ENCODE measurements around the gene CCDC148.

CCDC148 gene

DNA sequence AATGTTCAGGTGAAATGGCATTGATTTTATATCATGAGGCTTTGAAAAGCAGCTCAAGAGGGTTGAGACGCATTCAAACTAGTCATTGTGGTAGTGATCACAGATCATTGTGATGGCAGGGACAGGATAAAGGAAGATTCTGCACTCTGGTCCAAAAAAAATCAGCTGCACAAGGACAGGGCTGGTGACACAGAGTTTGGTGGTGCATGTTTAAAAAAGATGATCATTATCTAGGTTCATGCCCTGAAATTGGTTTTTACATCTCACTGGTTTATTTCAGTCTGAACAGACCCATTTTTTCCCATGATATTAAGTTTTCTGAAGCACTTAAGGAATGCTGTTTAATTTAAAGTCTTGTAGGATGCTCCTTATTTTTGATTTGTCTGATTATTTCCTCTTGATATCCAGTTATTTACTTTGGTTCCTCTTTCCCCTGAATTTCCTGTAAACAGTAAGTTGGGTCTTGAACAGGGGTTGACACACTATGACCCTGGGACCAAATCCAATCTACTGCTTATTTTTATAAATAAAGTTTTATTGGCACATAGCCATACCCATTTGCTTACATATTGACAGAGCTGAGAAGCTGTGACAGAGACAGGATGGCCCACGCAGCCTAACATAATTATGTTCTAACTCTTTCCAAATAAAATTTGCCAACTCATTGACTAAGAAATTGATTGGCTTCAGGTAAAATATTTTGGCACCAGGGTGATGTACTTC lies 256.5 kb downstream of the CCDC148 start:
- H3F3A ChIP-seq (ENCODE audit: control insufficient read depth, insufficient read depth): no peaks in the 10 kb centered on the region
- TF ChIP-seq EZH2phosphoT487 (IDR thresholded peaks at IDR 0.05; ENCODE audit: borderline replicate concordance, low read length): no peak
- TF ChIP-seq, protein P1, sequence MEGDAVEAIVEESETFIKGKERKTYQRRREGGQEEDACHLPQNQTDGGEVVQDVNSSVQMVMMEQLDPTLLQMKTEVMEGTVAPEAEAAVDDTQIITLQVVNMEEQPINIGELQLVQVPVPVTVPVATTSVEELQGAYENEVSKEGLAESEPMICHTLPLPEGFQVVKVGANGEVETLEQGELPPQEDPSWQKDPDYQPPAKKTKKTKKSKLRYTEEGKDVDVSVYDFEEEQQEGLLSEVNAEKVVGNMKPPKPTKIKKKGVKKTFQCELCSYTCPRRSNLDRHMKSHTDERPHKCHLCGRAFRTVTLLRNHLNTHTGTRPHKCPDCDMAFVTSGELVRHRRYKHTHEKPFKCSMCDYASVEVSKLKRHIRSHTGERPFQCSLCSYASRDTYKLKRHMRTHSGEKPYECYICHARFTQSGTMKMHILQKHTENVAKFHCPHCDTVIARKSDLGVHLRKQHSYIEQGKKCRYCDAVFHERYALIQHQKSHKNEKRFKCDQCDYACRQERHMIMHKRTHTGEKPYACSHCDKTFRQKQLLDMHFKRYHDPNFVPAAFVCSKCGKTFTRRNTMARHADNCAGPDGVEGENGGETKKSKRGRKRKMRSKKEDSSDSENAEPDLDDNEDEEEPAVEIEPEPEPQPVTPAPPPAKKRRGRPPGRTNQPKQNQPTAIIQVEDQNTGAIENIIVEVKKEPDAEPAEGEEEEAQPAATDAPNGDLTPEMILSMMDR (IDR thresholded peaks at IDR 0.05; ENCODE audit: low read depth, low read length, poor library complexity, severe bottlenecking): no peak

DNA sequence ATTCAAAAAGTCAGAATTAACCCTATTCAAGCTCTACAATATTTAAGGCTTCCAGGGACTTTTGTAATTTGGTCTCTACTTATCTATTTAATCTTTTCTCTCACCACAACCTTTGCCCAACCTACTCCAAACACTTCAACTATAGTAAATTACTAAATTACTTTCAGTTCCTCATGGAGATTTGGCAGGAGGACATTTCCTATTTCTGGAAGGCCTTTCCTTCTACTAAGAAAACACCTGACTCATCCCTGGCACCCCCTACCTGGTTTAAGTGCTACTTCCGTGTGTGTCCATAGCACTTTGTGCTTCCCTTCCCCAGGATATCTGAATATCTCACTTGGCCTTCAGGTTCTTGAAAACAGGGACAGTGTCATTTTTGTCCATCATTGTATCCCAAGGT lies 258.6 kb downstream of the CCDC148 start:
- H3K27me3 ChIP-seq (ENCODE audit: control insufficient read depth, low read length): no peaks in the 10 kb centered on the region
- no peaks in the 10 kb centered on the region for H3K9me2 ChIP-seq (replicated peaks; ENCODE audit: control insufficient read depth, low read length)
- H3K27ac ChIP-seq (ENCODE audit: low read depth, low read length): no peak overlapping the region
- no peak overlapping the region for H3K4me3 ChIP-seq (ENCODE audit: low read length)
- H3F3A ChIP-seq (ENCODE audit: control insufficient read depth, insufficient read depth): no peaks in the 10 kb centered on the region
- H3K4me1 ChIP-seq (ENCODE audit: control insufficient read depth, low read length): no peaks in the 10 kb centered on the region
- TF ChIP-seq, protein P1 (IDR thresholded peaks at IDR 0.05; ENCODE audit: low read depth, low read length, poor library complexity, severe bottlenecking): no peak
- TF ChIP-seq EZH2phosphoT487 (IDR thresholded peaks at IDR 0.05; ENCODE audit: borderline replicate concordance, low read length): no peak
- H4K20me1 ChIP-seq (ENCODE audit: control insufficient read depth, insufficient read depth, low read depth, low read length): no peaks in the 10 kb centered on the region
- H3K9me3 ChIP-seq (ENCODE audit: control insufficient read depth, insufficient read depth, low read length): no peaks in the 10 kb centered on the region
- no peak overlapping the region for H3K4me2 ChIP-seq (ENCODE audit: low read length)
- no peaks in the 10 kb centered on the region for H3K36me3 ChIP-seq (ENCODE audit: control insufficient read depth, low read length)
- no peaks in the 10 kb centered on the region for H3K79me2 ChIP-seq (ENCODE audit: control insufficient read depth, low read length)

More for the DNA sequence above, 256.5 kb downstream of the CCDC148 start:
- Histone ChIP-seq H4K20me1 (ENCODE audit: control insufficient read depth, insufficient read depth, low read depth, low read length) (no peaks in the 10 kb centered on the region), H3K4me1 (ENCODE audit: control insufficient read depth, low read length) (no peaks in the 10 kb centered on the region), H3K27ac (ENCODE audit: low read depth, low read length) (no peak overlapping the region), H3K9me3 (ENCODE audit: control insufficient read depth, insufficient read depth, low read length) (no peaks in the 10 kb centered on the region), H3K27me3 (ENCODE audit: control insufficient read depth, low read length) (no peaks in the 10 kb centered on the region; the same call in 1 of the 2 replicates), H3K4me3 (ENCODE audit: low read length) (no peak overlapping the region), H3K79me2 (ENCODE audit: control insufficient read depth, low read length) (no peaks in the 10 kb centered on the region), H3K4me2 (ENCODE audit: low read length) (no peak overlapping the region), H3K9me2 (replicated peaks; ENCODE audit: control insufficient read depth, low read length) (no peaks in the 10 kb centered on the region), H3K36me3 (ENCODE audit: control insufficient read depth, low read length) (no peaks in the 10 kb centered on the region)

DNA sequence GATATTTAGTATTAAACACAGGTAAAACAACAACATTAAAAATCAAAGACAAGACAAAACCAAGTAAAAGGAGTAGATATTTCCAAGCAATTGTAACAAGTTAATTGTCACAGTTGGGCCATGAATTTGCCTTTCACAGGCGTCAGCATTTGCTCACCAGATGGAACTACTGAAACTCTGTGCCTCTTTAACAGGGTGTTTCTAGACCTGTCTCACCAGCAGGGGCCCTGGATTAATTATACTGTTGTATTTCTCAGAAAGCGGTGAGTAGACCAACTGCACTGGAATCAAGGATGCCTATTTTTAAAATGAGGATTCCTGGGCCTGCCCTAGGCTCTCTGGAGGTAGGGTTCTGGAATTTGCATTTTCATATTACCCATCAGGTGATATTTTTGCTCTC lies 262.3 kb downstream of the CCDC148 start:
- Histone ChIP-seq H3K4me3 (ENCODE audit: low read length) (no peak overlapping the region), H4K20me1 (ENCODE audit: control insufficient read depth, insufficient read depth, low read depth, low read length) (no peaks in the 10 kb centered on the region), H3K36me3 (ENCODE audit: control insufficient read depth, low read length) (no peaks in the 10 kb centered on the region), H3K4me2 (ENCODE audit: low read length) (no peak overlapping the region), H3K9me2 (replicated peaks; ENCODE audit: control insufficient read depth, low read length) (no peaks in the 10 kb centered on the region), H3K27ac (ENCODE audit: low read depth, low read length) (no peak overlapping the region), H3K9me3 (ENCODE audit: control insufficient read depth, insufficient read depth, low read length) (no peaks in the 10 kb centered on the region), H3K27me3 (ENCODE audit: control insufficient read depth, low read length) (no peaks in the 10 kb centered on the region), H3K79me2 (ENCODE audit: control insufficient read depth, low read length) (no peaks in the 10 kb centered on the region), H3F3A (ENCODE audit: control insufficient read depth, insufficient read depth) (peaks cover 12% of the 10 kb centered on the region), H3K4me1 (ENCODE audit: control insufficient read depth, low read length) (peaks cover 28% of the 10 kb centered on the region)
- TF ChIP-seq, protein P1 (IDR thresholded peaks at IDR 0.05; ENCODE audit: low read depth, low read length, poor library complexity, severe bottlenecking): no peak
- no peak for TF ChIP-seq EZH2phosphoT487 (IDR thresholded peaks at IDR 0.05; ENCODE audit: borderline replicate concordance, low read length)
